ENCODE results near the gene TXNDC5.
"Not testable (repeated sequence)": the region's sequence is repeated elsewhere in the genome, so short reads cannot be mapped to it uniquely, and the experiment has no call there.

TXNDC5 gene

GRCh38 chr6:7895125-7895423 lies 15.5 kb downstream of the TXNDC5 start:
- no peak for DNase-seq (ENCODE audit: low spot score)

- no peak for DNase-seq (ENCODE audit: low spot score)
These were observed 16.1 kb downstream of the TXNDC5 start for GRCh38 chr6:7894262-7895124.

- DNase-seq (ENCODE audit: low spot score) = no peak
These were observed 17.2 kb downstream of the TXNDC5 start for GRCh38 chr6:7893342-7893741.

GRCh38 chr6:7892367-7892766 lies 18.2 kb downstream of the TXNDC5 start:
- DNase-seq (ENCODE audit: low spot score) = not testable (repeated sequence)

- DNase-seq (ENCODE audit: low spot score) = no peak
These were observed 19.3 kb downstream of the TXNDC5 start for GRCh38 chr6:7891078-7891872.

GRCh38 chr6:7888587-7889357 lies 21.8 kb downstream of the TXNDC5 start:
- no peak for DNase-seq (ENCODE audit: low spot score)

- no peak for DNase-seq (ENCODE audit: low spot score)
These were observed 23.2 kb downstream of the TXNDC5 start for GRCh38 chr6:7887278-7887991.

GRCh38 chr6:7886132-7886531 lies 24.5 kb downstream of the TXNDC5 start:
- DNase-seq (ENCODE audit: low spot score) = no peak

GRCh38 chr6:7883381-7883780 lies 27.2 kb downstream of the TXNDC5 start:
- no peak for DNase-seq (ENCODE audit: low spot score)

- DNase-seq (ENCODE audit: low spot score) = no peak
These were observed 27.9 kb downstream of the TXNDC5 start for GRCh38 chr6:7882505-7883257.

GRCh38 chr6:7881765-7882500 lies 28.7 kb downstream of the TXNDC5 start:
- no peak for DNase-seq (ENCODE audit: low spot score)

- DNase-seq (ENCODE audit: low spot score) = no peak
These were observed 29.9 kb downstream of the TXNDC5 start for GRCh38 chr6:7880718-7881107.

GRCh38 chr6:7879980-7880717 lies 30.4 kb downstream of the TXNDC5 start:
- DNase-seq (ENCODE audit: low spot score) = no peak

- no peak for DNase-seq (ENCODE audit: low spot score)
These were observed 31.0 kb downstream of the TXNDC5 start for GRCh38 chr6:7879579-7879978.

- no peak for DNase-seq (ENCODE audit: low spot score)
These were observed 31.5 kb downstream of the TXNDC5 start for GRCh38 chr6:7879043-7879442.

- no peak for DNase-seq (ENCODE audit: low spot score)
These were observed 32.1 kb downstream of the TXNDC5 start for GRCh38 chr6:7878401-7878964.

GRCh38 chr6:7868926-7869325 lies 41.7 kb downstream of the TXNDC5 start:
- no peak for DNase-seq (ENCODE audit: low spot score)

- DNase-seq (ENCODE audit: low spot score) = no peak
These were observed 44.1 kb downstream of the TXNDC5 start for GRCh38 chr6:7866526-7866925.

- DNase-seq (ENCODE audit: low spot score) = no peak
These were observed 44.8 kb downstream of the TXNDC5 start for GRCh38 chr6:7865781-7866180.

- no peak for DNase-seq (ENCODE audit: low spot score)
These were observed 51.0 kb downstream of the TXNDC5 start for GRCh38 chr6:7859591-7859990.
